ENCODE results near the gene VRK3.
A peak's percentile ranks its signal among the peaks of the same experiment; 100 is the strongest.

The VRK3 gene

DNA sequence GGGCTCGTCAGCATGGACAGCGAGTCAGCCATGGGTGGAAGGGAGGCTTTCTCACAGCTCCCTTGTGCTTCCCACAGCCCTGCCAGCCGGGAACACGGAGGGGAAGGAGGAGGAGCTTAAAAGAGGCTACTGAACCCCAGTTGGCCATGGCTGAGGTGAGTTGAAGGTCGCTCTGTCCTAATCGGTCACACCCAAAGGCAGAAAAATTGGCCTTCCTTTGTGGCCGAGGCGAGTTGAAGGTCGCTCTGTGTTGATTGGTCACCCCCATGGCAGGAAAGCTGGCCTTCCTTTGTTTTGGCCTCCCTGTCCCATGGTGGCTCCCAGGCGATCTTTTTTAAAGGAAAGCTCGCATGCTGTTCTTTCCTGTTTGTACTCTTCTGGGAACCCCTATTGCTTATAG, 5.8 kb upstream of the VRK3 start:
- DNase-seq (ENCODE audit: low read depth in 3 of 3, low spot score in 1 of 3) = no peak

DNA sequence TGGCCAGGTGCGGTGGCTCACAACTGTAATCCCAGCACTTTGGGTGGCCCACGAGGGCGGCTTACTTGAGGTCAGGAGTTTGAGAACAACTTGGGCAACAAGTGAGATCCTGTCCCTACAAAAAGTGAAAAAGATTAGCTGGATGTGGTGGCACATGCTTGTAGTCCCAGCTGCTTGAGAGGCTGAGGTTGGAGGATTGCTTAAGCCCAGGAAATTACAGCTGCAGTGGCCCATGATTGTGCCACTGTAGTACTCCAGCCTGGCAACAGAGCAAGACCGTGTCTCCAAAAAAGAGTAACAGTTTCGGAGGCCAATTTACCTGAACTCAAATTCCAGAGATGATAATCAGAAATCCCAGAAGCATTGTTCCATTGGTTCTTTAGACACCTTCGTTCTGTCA, 5.1 kb upstream of the VRK3 start:
- DNase-seq (ENCODE audit: low read depth in 3 of 3, low spot score in 1 of 3) = no peak

DNA sequence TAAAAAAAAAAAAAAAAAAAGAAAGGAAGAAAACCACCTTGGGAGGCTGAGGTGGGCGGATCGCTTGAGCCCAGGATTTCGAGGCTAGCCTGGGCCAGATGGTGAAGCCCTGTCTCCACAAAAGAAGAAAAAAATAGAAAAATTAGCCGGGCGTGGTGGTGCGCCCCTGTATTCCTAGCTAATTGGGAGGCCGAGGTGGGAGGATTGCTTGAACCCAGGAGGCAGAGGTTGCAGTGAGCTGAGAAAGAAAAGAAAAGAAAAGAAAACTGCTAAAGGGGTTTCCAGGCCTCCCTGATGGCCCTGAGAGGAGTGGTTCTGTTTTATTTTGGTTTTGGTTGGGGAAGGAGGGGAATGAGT, 1.4 kb upstream of the VRK3 start:
- DNase-seq (ENCODE audit: low read depth in 3 of 3, low spot score in 1 of 3) = no peak

- peak; percentile 73 to 81 (median 75) for DNase-seq (ENCODE audit: low read depth in 3 of 3, low spot score in 1 of 3)
Measured at GRCh38 chr19:50025794-50026549, 800 bp upstream of the VRK3 start, which contains the start of gene ZNF473. Gene ZNF473 (plus strand): TSS chr19:50026005. CDS start chr19:50031083, 5,078 bp downstream.

DNA sequence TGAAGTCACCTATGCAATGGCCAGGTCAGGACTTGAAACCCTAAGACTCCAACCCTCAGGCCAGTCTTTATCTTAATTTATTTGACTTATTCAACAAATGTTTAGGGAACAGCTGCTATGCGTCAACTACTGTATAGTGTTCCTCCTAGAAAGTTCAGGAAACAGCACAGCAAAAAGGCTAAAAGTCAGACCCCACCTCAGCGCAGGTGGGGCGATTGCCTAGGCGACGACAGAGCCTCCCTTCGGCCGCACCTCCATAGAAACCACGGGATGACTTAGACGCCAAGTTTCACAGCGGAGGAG, 502 bp downstream of the VRK3 start:
- DNase-seq (ENCODE audit: low read depth in 3 of 3, low spot score in 1 of 3) = no peak

- no peak for DNase-seq (ENCODE audit: low read depth in 3 of 3, low spot score in 1 of 3)
Measured at GRCh38 chr19:50022823-50023222, 2.3 kb downstream of the VRK3 start.

DNA sequence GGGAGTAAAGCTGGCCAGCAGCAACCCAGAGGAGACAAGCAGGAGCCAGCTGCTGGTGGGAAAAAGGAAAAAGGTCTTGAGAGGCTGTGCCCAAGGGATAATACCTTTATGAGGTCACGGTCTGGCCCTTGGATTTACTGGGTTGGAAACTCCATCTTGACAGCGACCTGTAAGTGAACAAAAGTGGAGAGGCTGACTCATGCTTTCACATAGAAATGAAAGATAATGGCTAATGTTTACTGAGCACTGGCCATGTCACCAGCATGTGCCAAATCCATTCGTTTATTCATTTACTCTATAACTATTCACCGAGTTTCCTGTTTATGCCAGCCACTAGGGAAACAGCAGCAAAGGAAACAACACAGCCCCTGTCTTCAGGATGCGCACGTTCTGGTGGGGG, 4.7 kb downstream of the VRK3 start:
- no peak for DNase-seq (ENCODE audit: low read depth in 3 of 3, low spot score in 1 of 3)

- no peak for DNase-seq (ENCODE audit: low read depth in 3 of 3, low spot score in 1 of 3)
Measured at GRCh38 chr19:50016225-50016807, 8.9 kb downstream of the VRK3 start.

DNA sequence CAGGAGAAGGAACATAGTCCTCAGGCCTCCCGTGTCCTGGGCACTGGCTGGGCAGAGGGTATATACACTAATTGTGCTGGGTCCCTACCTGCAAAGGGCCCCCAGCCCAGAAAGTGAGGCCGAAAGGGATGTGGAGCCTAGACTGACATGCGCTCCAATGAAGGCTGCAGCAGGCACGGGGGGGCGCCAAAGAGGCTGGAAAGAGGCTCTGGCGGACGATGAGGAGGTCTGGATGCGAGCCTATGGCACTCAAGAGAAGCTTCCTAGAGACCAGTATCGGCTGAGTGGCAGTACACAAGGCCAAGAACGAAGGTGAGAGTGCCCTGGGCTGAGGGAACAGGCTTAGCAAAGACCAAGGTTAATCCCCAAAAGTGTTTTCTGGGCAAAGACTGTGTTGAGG, 16.6 kb downstream of the VRK3 start:
- no peak for DNase-seq (ENCODE audit: low read depth in 3 of 3, low spot score in 1 of 3)

- no peak for DNase-seq (ENCODE audit: low read depth in 3 of 3, low spot score in 1 of 3)
Measured at GRCh38 chr19:50007947-50008346, 17.2 kb downstream of the VRK3 start.

- no peak for DNase-seq (ENCODE audit: low read depth in 3 of 3, low spot score in 1 of 3)
Measured at GRCh38 chr19:50007170-50007569, 18.0 kb downstream of the VRK3 start.

DNA sequence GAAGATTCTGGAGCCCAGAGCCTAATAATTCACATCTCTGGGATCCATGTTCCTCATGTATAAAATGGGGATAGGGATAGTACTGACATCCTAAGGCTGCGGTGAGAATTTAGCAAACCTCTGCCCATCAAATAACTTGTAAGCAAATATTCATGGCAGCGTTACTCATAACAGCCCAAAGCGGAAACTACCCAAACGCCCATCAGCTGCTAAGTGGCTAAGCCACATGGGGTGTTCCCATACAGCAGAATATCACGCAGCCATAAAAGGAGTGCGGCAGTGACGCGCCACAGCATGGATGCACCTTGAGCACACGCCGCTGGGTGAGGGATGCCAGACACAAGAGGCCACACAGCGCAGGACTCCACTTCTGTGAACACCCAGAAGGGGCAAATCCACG, 19.7 kb downstream of the VRK3 start:
- no peak for DNase-seq (ENCODE audit: low read depth in 3 of 3, low spot score in 1 of 3)

- DNase-seq (ENCODE audit: low read depth in 3 of 3, low spot score in 1 of 3) = no peak
Measured at GRCh38 chr19:50003810-50004419, 21.3 kb downstream of the VRK3 start.

DNA sequence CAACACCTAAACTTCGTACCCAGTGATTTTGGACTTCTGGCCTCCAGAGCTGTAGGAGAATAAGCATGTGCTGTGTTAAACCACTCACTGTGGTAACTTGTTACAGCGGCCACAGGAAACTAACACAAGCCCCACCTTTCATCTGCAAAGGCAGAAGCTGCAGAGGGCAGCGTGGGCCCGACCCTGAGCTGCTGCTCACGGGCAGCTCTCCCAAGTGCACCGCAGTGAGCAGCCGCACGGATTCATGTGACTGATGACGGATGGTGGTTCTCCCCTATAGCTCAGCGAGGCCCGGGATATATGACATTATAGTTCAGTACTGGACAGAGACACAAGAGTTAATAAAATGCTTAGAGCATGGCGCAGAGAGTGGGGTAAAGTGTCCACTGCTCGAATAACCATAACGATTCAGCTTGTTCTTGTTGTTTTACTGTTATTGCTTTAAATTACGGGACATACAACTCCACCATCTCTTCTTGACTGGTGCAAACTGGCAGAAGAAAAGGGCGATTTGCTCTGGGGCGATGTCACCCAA, 21.9 kb downstream of the VRK3 start:
- DNase-seq (ENCODE audit: low read depth in 3 of 3, low spot score in 1 of 3) = no peak

- no peak for DNase-seq (ENCODE audit: low read depth in 3 of 3, low spot score in 1 of 3)
Measured at GRCh38 chr19:50002386-50002960, 22.7 kb downstream of the VRK3 start.

DNA sequence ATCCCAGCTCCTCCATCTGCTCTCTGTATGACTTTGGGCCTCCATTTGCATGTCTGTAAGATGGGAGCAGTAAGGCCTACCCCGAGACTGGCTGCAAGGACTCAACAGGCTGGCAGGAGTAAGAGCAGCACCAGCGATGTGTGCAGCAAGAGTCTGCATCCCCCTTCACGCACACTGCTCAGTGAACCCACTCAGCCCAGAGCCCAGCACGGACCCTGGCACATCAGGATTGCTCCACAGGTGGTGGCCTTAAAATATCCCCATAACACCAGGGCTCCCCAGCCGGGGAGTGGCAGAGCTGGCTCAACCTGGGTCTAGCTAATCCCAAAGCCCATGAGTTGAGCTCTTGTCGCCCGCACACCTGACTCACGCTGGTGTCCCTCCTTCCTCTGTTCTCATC, 23.4 kb downstream of the VRK3 start:
- no peak for DNase-seq (ENCODE audit: low read depth in 3 of 3, low spot score in 1 of 3)

GRCh38 chr19:50000841-50001557, 24.2 kb downstream of the VRK3 start:
- DNase-seq (ENCODE audit: low read depth in 3 of 3, low spot score in 1 of 3) = no peak

- DNase-seq (ENCODE audit: low read depth in 3 of 3, low spot score in 1 of 3) = no peak
Measured at GRCh38 chr19:50000038-50000840, 24.9 kb downstream of the VRK3 start.

- DNase-seq (ENCODE audit: low read depth in 3 of 3, low spot score in 1 of 3) = no peak
Measured at GRCh38 chr19:49999371-50000010, 25.7 kb downstream of the VRK3 start.

DNA sequence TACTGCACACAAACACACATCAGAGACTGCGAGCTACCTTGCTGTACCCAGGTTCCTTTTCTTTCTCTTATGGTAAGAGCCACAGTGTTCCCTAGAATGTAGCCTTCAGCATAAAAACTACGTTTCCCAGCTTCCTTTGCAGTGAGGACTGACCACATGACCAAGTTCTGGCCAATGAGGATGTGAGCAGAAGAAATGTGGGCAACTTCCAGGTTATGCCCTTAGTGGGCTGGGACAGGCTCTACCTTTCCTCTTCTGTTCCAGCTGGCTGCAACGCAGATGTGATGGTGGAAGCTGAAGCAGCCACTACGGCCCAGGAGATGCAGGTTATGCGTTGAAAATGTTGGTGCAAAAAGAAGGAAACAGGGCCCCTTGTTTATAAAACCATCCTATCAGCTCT, 27.5 kb downstream of the VRK3 start:
- DNase-seq (ENCODE audit: low read depth in 3 of 3, low spot score in 1 of 3) = no peak

Measured in stimulated activated CD4-positive, alpha-beta T cell treated with anti-CD3 and anti-CD28 coated beads, TNF-alpha, amount 100 ng/mL, for 1 hour (primary cell).